ENCODE results near the gene DPP10.

DNA sequence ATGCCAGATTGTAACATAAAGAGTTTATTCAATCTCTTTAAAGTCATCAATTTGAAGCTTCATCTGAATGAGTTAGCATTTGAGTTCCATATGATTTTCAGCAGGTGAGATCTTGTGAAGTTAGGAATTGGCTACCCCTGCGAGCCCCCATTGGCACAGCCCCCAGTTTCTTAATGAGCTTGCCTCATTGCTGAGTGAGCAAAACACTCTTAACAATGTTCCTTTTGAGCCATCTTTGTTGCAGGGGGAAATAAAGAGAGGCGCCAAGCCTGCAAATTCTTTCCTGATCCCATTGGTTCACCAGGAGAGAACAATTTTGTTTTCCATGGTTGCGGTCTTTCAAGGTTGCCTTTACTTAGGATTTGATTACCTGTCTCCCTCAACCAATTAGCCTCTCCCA lies 18.7 kb downstream of the DPP10 start:
- TF ChIP-seq, protein P1, sequence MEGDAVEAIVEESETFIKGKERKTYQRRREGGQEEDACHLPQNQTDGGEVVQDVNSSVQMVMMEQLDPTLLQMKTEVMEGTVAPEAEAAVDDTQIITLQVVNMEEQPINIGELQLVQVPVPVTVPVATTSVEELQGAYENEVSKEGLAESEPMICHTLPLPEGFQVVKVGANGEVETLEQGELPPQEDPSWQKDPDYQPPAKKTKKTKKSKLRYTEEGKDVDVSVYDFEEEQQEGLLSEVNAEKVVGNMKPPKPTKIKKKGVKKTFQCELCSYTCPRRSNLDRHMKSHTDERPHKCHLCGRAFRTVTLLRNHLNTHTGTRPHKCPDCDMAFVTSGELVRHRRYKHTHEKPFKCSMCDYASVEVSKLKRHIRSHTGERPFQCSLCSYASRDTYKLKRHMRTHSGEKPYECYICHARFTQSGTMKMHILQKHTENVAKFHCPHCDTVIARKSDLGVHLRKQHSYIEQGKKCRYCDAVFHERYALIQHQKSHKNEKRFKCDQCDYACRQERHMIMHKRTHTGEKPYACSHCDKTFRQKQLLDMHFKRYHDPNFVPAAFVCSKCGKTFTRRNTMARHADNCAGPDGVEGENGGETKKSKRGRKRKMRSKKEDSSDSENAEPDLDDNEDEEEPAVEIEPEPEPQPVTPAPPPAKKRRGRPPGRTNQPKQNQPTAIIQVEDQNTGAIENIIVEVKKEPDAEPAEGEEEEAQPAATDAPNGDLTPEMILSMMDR (conservative IDR thresholded peaks at IDR 0.05; ENCODE audit: low read depth, low read length), result no peak
- no peak for TF ChIP-seq EZH2 (IDR thresholded peaks at IDR 0.05; ENCODE audit: low read length, unreplicated experiment)

Data from PC-3 (cell line).